ENCODE results near the gene ZNF236.
A peak's percentile ranks its signal among the peaks of the same experiment; 100 is the strongest.

- TF ChIP-seq, protein P1, sequence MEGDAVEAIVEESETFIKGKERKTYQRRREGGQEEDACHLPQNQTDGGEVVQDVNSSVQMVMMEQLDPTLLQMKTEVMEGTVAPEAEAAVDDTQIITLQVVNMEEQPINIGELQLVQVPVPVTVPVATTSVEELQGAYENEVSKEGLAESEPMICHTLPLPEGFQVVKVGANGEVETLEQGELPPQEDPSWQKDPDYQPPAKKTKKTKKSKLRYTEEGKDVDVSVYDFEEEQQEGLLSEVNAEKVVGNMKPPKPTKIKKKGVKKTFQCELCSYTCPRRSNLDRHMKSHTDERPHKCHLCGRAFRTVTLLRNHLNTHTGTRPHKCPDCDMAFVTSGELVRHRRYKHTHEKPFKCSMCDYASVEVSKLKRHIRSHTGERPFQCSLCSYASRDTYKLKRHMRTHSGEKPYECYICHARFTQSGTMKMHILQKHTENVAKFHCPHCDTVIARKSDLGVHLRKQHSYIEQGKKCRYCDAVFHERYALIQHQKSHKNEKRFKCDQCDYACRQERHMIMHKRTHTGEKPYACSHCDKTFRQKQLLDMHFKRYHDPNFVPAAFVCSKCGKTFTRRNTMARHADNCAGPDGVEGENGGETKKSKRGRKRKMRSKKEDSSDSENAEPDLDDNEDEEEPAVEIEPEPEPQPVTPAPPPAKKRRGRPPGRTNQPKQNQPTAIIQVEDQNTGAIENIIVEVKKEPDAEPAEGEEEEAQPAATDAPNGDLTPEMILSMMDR (IDR thresholded peaks at IDR 0.05), result no peak
- TF ChIP-seq POLR2A (IDR thresholded peaks at IDR 0.05) (peak in 1 of 4 donors; percentile 11), EP300 (IDR thresholded peaks at IDR 0.05) (peak in 1 of 4 donors; percentile 35)
These were observed 136.5 kb downstream of the ZNF236 start for GRCh38 chr18:76958692-76959341.
